H1 (cell line): ENCODE data around the gene PHGDH. TPM values are rescaled to one million over a fixed set of nuclear protein-coding genes. Genes with fewer than 3 reads are reported as not detected.

ENCODE experiments used
- CTCF ChIA-PET: fragments of 300-600 bp; sonication (Branson Sonifier 250); formaldehyde crosslinking; loops from one replicate; lab custom pipeline; 2021; ENCODE audit not compliant: partially characterized antibody; lab: Charles Lee
- POLR2A ChIA-PET: fragments of 300-600 bp; sonication (Branson Sonifier 250); formaldehyde crosslinking; loops from one replicate; lab custom pipeline; 2021; ENCODE audit warnings: inconsistent platforms; ENCODE audit not compliant: partially characterized antibody; lab: Charles Lee
- DNase-seq, 2 experiments: peaks; one replicate each; pipeline versions ENCODE4 v3.0.0 to v3.0.0-alpha.2; 2010 to 2022; ENCODE audit warnings: low spot score in 2 of 2, low read depth in 1 of 2, mixed read lengths in 1 of 2
- FAIRE-seq: peaks from 2 replicates; lab custom pipeline; 2011; peaks lifted over from hg19 to GRCh38; lab: Jason Lieb, UNC
- H2AFZ ChIP-seq: 2 replicates; pipeline ENCODE4 v1.8.1; 2012; ENCODE audit warnings: low read length, inconsistent platforms
- H2AK5ac ChIP-seq: 2 replicates; pipeline ENCODE4 v1.6.1; 2013; ENCODE audit warnings: low read depth, low read length
- H2BK120ac ChIP-seq: replicated peaks from 2 replicates; pipeline ENCODE3; 2013; ENCODE audit warnings: low read depth, low read length, inconsistent platforms
- H2BK12ac ChIP-seq: 2 replicates; pipeline ENCODE4 v1.6.1; 2013; ENCODE audit warnings: low read depth, low read length
- H2BK15ac ChIP-seq: 2 replicates; pipeline ENCODE4 v1.6.1; 2013; ENCODE audit warnings: low read length
- H2BK20ac ChIP-seq: 2 replicates; pipeline ENCODE4 v1.6.1; 2013; ENCODE audit warnings: low read length
- H2BK5ac ChIP-seq: 2 replicates; pipeline ENCODE4 v1.6.1; 2013; ENCODE audit warnings: low read depth, low read length
- H3K14ac ChIP-seq: 2 replicates; pipeline ENCODE4 v1.6.1; 2013; ENCODE audit warnings: inconsistent platforms; ENCODE audit not compliant: insufficient read length
- H3K18ac ChIP-seq: 2 replicates; pipeline ENCODE4 v1.6.1; 2013; ENCODE audit warnings: low read length; ENCODE audit errors: extremely low read depth
- H3K23ac ChIP-seq: 2 replicates; pipeline ENCODE4 v1.6.1; 2013; ENCODE audit warnings: inconsistent platforms; ENCODE audit not compliant: insufficient read length
- H3K23me2 ChIP-seq: 2 replicates; pipeline ENCODE4 v1.6.1; 2013; ENCODE audit warnings: low read depth, low read length
- H3K27ac ChIP-seq: 2 replicates; pipeline ENCODE4 v1.6.1; 2011; ENCODE audit warnings: low read depth, low read length, inconsistent platforms
- H3K27me3 ChIP-seq, 4 experiments: replicated peaks in 1 of 4; 1 replicate in 1 of 4; 2 replicates in 3 of 4; pipeline versions ENCODE4 v1.6.1 to v1.8.1; 2011 to 2013; ENCODE audit warnings: low read length in 3 of 4, mild to moderate bottlenecking in 3 of 4, inconsistent platforms in 2 of 4, mixed read lengths in 2 of 4, moderate library complexity in 1 of 4; ENCODE audit not compliant: control insufficient read depth in 3 of 4, insufficient read depth in 3 of 4; ENCODE audit errors: extremely low read depth in 1 of 4
- H3K36me3 ChIP-seq, 4 experiments: 2 replicates each; pipeline versions ENCODE4 v1.6.1 to v1.8.1; 2011 to 2013; ENCODE audit warnings: mild to moderate bottlenecking in 4 of 4, low read length in 3 of 4, moderate library complexity in 2 of 4, control low read depth in 1 of 4, inconsistent platforms in 1 of 4; ENCODE audit not compliant: insufficient read depth in 4 of 4, control insufficient read depth in 2 of 4
- H3K4ac ChIP-seq: replicated peaks from 2 replicates; pipeline ENCODE3; 2013; ENCODE audit warnings: low read length, low read depth, mixed read lengths, inconsistent platforms; ENCODE audit not compliant: insufficient read length
- H3K4me1 ChIP-seq, 4 experiments: replicated peaks in 1 of 4; 1 replicate in 1 of 4; 2 replicates in 3 of 4; pipeline versions ENCODE4 v1.6.1 to v1.8.1; 2011 to 2013; ENCODE audit warnings: low read length in 3 of 4, inconsistent platforms in 2 of 4, mixed read lengths in 1 of 4; ENCODE audit not compliant: insufficient read depth in 4 of 4, control insufficient read depth in 3 of 4
- H3K4me2 ChIP-seq, 2 experiments: 2 replicates each; pipeline versions ENCODE4 v1.6.1 to v1.8.1; 2011 to 2013; ENCODE audit warnings: low read depth in 2 of 2, low read length in 2 of 2, control low read depth in 1 of 2, inconsistent platforms in 1 of 2, mild to moderate bottlenecking in 1 of 2; ENCODE audit not compliant: insufficient read depth in 1 of 2
- H3K4me3 ChIP-seq, 4 experiments: fragments of 200-600, 300-600 bp in 1 of 4; sonication (generic), shearing (Covaris generic), sonication (Bioruptor Twin) in 1 of 4; 2 replicates each; pipeline versions ENCODE4 v1.5.1 to v1.8.1; 2011 to 2016; ENCODE audit warnings: low read length in 4 of 4, low read depth in 3 of 4, control low read depth in 2 of 4, inconsistent platforms in 2 of 4, mild to moderate bottlenecking in 2 of 4, mixed read lengths in 1 of 4, moderate library complexity in 1 of 4; ENCODE audit not compliant: insufficient read depth in 2 of 4; ENCODE audit errors: extremely low read depth in 1 of 4
- H3K56ac ChIP-seq: replicated peaks from 2 replicates; pipeline ENCODE3; 2013; ENCODE audit warnings: low read depth, mild to moderate bottlenecking, mixed read lengths, low read length, inconsistent platforms; ENCODE audit not compliant: insufficient read length
- H3K79me1 ChIP-seq: 2 replicates; pipeline ENCODE4 v1.6.1; 2013; ENCODE audit warnings: low read depth, low read length, control low read depth
- H3K79me2 ChIP-seq, 2 experiments: 2 replicates each; pipeline versions ENCODE4 v1.6.1 to v1.8.1; 2012 to 2013; ENCODE audit warnings: low read length in 2 of 2, mild to moderate bottlenecking in 2 of 2, inconsistent platforms in 1 of 2; ENCODE audit not compliant: insufficient read depth in 2 of 2, control insufficient read depth in 1 of 2
- H3K9ac ChIP-seq, 4 experiments: replicated peaks in 1 of 4; 1 replicate in 1 of 4; 2 replicates in 3 of 4; pipeline versions ENCODE4 v1.6.1 to v1.8.1; 2011 to 2013; ENCODE audit warnings: low read depth in 3 of 4, low read length in 3 of 4, control low read depth in 2 of 4, mild to moderate bottlenecking in 2 of 4, moderate library complexity in 2 of 4, inconsistent platforms in 1 of 4; ENCODE audit errors: extremely low read depth in 1 of 4
- H3K9me3 ChIP-seq, 2 experiments: 2 replicates each; pipeline versions ENCODE4 v1.6.1 to v1.8.1; 2012 to 2013; ENCODE audit warnings: mild to moderate bottlenecking in 2 of 2, moderate library complexity in 2 of 2, control low read depth in 1 of 2, inconsistent platforms in 1 of 2, low read depth in 1 of 2, low read length in 1 of 2, mixed read lengths in 1 of 2; ENCODE audit not compliant: insufficient read depth in 2 of 2
- H4K20me1 ChIP-seq, 2 experiments: replicated peaks in 1 of 2; 2 replicates each; pipeline versions ENCODE3 to v1.8.1; 2011 to 2013; ENCODE audit warnings: inconsistent platforms in 2 of 2, low read length in 2 of 2, mild to moderate bottlenecking in 1 of 2; ENCODE audit not compliant: insufficient read depth in 2 of 2, control insufficient read depth in 1 of 2
- H4K5ac ChIP-seq: 2 replicates; pipeline ENCODE4 v1.6.1; 2013; ENCODE audit warnings: low read length, low read depth, mixed read lengths, inconsistent platforms; ENCODE audit not compliant: insufficient read length
- H4K8ac ChIP-seq: 2 replicates; pipeline ENCODE4 v1.8.0; 2013; ENCODE audit warnings: mild to moderate bottlenecking, moderate library complexity, low read length, inconsistent platforms; ENCODE audit not compliant: insufficient read depth; ENCODE audit errors: extremely low read depth
- H4K91ac ChIP-seq: replicated peaks from 2 replicates; pipeline ENCODE3; 2013; ENCODE audit warnings: low read length, mixed read lengths, inconsistent platforms; ENCODE audit not compliant: insufficient read length
- POLR2A ChIP-seq, 2 experiments: IDR thresholded peaks; 1 replicate in 1 of 2; 2 replicates in 1 of 2; pipeline ENCODE4 v1.6.1; 2011; ENCODE audit warnings: low read depth in 2 of 2, low read length in 2 of 2, mild to moderate bottlenecking in 2 of 2; ENCODE audit errors: control extremely low read depth in 1 of 2
- POLR2AphosphoS5 ChIP-seq: IDR thresholded peaks from 2 replicates; pipeline ENCODE4 v1.6.1; 2011; ENCODE audit warnings: low read depth, low read length
- TAF1 ChIP-seq: IDR thresholded peaks from 2 replicates; pipeline ENCODE4 v1.6.1; 2011; ENCODE audit warnings: mild to moderate bottlenecking, low read depth, low read length
- WGBS, 2 experiments: shearing (Covaris generic) in 1 of 2; methylation state at CpG; one replicate each; pipeline versions ENCODE4 v1.1.6 to v1.1.7; 2013 to 2015; ENCODE audit warnings: low lambda C conversion rate in 2 of 2, mixed read lengths in 2 of 2, inconsistent platforms in 1 of 2, low coverage in 1 of 2, missing lambda C conversion rate in 1 of 2; ENCODE audit not compliant: insufficient replicate concordance in 2 of 2, insufficient coverage in 1 of 2, insufficient read length in 1 of 2; ENCODE audit errors: extremely low coverage in 1 of 2, missing lambda C conversion rate in 1 of 2; 5-methylcytosine and 5-hydroxymethylcytosine counted together
- polyA plus RNA-seq, 7 experiments: library from polyadenylated mRNA; depleted of rRNA in 3 of 7; stranded (reverse) in 5 of 7; unstranded in 2 of 7; fragments of >200 nt in 5 of 7; fragments of 200-250 nt in 2 of 7; gene quantifications; 1 replicate in 5 of 7; 2 replicates in 1 of 7; 4 replicates in 1 of 7; pipeline versions ENCODE4 v1.2.1 to v1.2.3, GENCODE V29; 2011 to 2013; ENCODE audit warnings: missing spikeins in 2 of 7, mixed read lengths in 2 of 7
- total RNA-seq: library from RNA; stranded (reverse); fragmentation: NEBNext Ultra II Directional; extraction: Animal tissue kit (Norgen Biotek cat#: 25700); gene quantifications from 2 replicates; pipeline ENCODE4 v1.2.1, GENCODE V29; 2021

The PHGDH gene
- total and polyA plus RNA-seq, 2 of the 8 experiments (the other 6 are each of a cell fraction or from before 2014, with no cell fraction given): 358 to 687 TPM

DNA sequence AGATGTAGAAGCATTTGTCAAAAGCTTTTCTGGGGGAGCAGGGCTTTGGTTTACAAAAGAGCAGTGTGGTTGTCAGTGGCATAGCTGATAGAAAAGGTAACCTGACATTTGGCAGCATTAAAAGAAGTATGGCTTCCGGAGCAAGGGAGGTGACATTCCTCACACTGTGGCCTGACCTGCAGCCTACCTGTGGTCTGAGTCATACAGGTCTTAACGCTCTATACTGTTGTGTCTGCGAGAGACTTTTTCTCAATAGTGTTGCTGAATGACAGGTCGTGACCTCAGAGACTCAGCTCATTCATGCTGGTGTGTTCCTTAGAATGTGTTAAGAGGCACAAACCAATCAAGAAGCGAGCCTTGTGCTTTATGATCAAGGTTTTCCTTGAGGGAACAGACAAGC is 19.3 kb downstream of the PHGDH start:
- Histone ChIP-seq H3K4me2 (no peak overlapping the region), H3K79me2 (peaks cover 0 to 40% of the 10 kb centered on the region in 2 experiments; a peak in 1 of 4 replicates), H3K56ac (no peak overlapping the region), H3K14ac (no peak overlapping the region), H2BK20ac (no peak overlapping the region), H3K23ac (no peak overlapping the region), H3K4me3 (no peak overlapping the region), H2BK12ac (no peak overlapping the region), H3K23me2 (no peaks in the 10 kb centered on the region), H3K27me3 (no peaks in the 10 kb centered on the region), H2BK5ac (no peak overlapping the region), H3K18ac (no peak overlapping the region), H3K9ac (no peak overlapping the region), H3K9me3 (no peaks in the 10 kb centered on the region), H2BK120ac (no peak overlapping the region), H4K8ac (no peak overlapping the region), H2AK5ac (no peak overlapping the region), H3K79me1 (peaks cover 12% of the 10 kb centered on the region), H4K5ac (no peak overlapping the region), H3K4ac (no peak overlapping the region), H2BK15ac (no peak overlapping the region), H2AFZ (no peak overlapping the region), H4K20me1 (peaks cover 17 to 23% of the 10 kb centered on the region in 2 experiments), H4K91ac (no peak overlapping the region), H3K36me3 (peaks cover 55 to 100% (median 85%) of the 10 kb centered on the region in 4 experiments), H3K4me1 (no peaks in the 10 kb centered on the region), H3K27ac (no peak overlapping the region)
- FAIRE-seq: no peak
- CTCF ChIA-PET: interaction anchor here (0.7 to 14.1 kb wide), 4 partner anchors 13 to 55 kb away, joined by 4 to 132 read pairs (median 4); no protein-coding TSS in a partner anchor
- TF ChIP-seq POLR2AphosphoS5: 0 out of 2 replicates have a peak, but pooled peaks have one; percentile 13
- TF ChIP-seq POLR2A (IDR thresholded peaks at IDR 0.05; ENCODE audit: control extremely low read depth in 1 of 2, low read depth in 2 of 2, low read length in 2 of 2): peak in 1 of 2 experiments; percentile 52; a peak in 1 of 3 replicates
- TF ChIP-seq TAF1: no peak
- POLR2A ChIA-PET: interaction anchor here (20.1 to 30.7 kb wide), 3 partner anchors 2 to 17 kb away, joined by 362 to 425 read pairs (median 362); partner anchors contain the start of gene PHGDH
- no peak for DNase-seq
- WGBS, 2 experiments: 89% methylated on average over 5 of the region's 5 CpGs; no CpG with 5 or more reads in 1 of the 2 experiments
